ENCODE measurements around the gene SP4. TPM values are rescaled to one million over a fixed set of nuclear protein-coding genes. Genes with fewer than 3 reads are reported as not detected.

Gene SP4
- total RNA-seq, 1 donor from 2014 or later = 5.9 TPM

DNA sequence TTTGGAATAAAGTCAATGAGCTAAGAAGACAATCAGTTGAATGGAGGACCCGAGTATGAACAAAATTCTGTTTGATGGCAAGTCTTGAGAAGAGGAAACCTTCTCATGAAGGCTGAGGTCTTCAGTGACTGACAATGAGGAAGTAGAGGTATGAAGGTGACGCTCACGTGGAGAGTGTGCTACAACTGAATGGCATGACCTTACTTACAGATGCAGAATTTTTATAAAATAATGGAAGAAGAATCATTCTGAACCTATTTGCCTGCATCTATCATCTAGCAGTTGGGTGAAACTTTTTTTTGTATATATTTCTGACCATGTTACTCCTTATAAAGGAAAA lies 19.4 kb upstream of the SP4 start:
- DNase-seq = no peak
- TF ChIP-seq, protein P1, sequence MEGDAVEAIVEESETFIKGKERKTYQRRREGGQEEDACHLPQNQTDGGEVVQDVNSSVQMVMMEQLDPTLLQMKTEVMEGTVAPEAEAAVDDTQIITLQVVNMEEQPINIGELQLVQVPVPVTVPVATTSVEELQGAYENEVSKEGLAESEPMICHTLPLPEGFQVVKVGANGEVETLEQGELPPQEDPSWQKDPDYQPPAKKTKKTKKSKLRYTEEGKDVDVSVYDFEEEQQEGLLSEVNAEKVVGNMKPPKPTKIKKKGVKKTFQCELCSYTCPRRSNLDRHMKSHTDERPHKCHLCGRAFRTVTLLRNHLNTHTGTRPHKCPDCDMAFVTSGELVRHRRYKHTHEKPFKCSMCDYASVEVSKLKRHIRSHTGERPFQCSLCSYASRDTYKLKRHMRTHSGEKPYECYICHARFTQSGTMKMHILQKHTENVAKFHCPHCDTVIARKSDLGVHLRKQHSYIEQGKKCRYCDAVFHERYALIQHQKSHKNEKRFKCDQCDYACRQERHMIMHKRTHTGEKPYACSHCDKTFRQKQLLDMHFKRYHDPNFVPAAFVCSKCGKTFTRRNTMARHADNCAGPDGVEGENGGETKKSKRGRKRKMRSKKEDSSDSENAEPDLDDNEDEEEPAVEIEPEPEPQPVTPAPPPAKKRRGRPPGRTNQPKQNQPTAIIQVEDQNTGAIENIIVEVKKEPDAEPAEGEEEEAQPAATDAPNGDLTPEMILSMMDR (IDR thresholded peaks at IDR 0.05; ENCODE audit: borderline replicate concordance) = no peak
- Histone ChIP-seq H3K27me3 (ENCODE audit: low read depth) (peaks cover 14% of the 10 kb centered on the region), H3K36me3 (no peaks in the 10 kb centered on the region), H3K4me3 (no peak overlapping the region), H3K9me3 (replicated peaks) (no peaks in the 10 kb centered on the region), H3K4me1 (peaks cover 11% of the 10 kb centered on the region), H3K27ac (replicated peaks) (no peak overlapping the region)
- intact Hi-C loops (cut with micrococcal nuclease) = no loop called here

DNA sequence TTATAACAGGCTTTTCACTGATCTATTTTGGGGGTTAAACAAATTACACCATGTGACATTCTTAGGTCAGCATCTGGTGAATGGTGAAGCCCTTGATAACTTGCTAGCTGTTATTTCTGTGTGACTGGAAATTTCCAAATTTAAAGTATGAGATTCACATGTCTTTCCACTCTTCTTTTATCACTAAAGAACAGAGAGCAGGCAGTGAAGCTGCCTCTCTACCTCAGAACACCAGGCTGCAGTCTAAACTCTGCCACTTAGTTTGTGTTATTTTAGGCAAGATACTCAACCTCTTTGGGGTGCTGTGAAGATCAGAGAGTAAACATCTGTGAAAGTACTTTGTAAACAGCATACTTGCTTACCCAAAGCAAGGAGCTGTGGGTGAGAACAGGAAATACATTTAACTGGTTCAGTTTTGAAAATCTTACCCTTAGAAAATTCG lies 15.5 kb upstream of the SP4 start:
- no peaks in the 10 kb centered on the region for H3K36me3 ChIP-seq
- DNase-seq = no peak
- no peak overlapping the region for H3K4me3 ChIP-seq
- H3K9me3 ChIP-seq (replicated peaks) = no peaks in the 10 kb centered on the region
- peaks cover 14% of the 10 kb centered on the region for H3K27me3 ChIP-seq (ENCODE audit: low read depth)
- peaks cover 14% of the 10 kb centered on the region for H3K4me1 ChIP-seq
- no peak overlapping the region for H3K27ac ChIP-seq (replicated peaks)
- TF ChIP-seq, protein P1 (IDR thresholded peaks at IDR 0.05; ENCODE audit: borderline replicate concordance) = no peak
- intact Hi-C loops (cut with micrococcal nuclease) = no loop called here

DNA sequence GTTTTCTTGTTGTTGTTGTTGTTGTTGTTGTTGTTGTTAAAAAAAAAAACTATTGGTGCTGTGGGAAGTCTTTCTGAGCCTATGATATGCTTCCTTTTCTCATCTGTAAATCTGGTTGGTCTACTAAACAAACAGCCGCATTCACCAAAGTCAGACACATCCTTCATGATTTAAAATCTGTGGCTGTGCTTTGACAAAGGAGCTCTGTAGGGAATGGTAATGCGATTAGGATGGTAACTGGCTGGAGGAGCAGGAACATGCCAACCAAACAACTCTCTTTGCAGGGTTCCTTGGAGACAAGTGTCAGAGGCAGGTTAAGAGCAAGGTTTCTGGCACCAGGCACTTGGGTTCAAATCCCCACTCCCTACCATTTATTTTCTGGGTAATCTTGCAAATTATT lies 14.9 kb upstream of the SP4 start:
- no peak overlapping the region for H3K4me3 ChIP-seq
- H3K9me3 ChIP-seq (replicated peaks) = no peaks in the 10 kb centered on the region
- DNase-seq = no peak
- intact Hi-C loops (cut with micrococcal nuclease) = no loop called here
- H3K36me3 ChIP-seq = no peaks in the 10 kb centered on the region
- peaks cover 14% of the 10 kb centered on the region for H3K4me1 ChIP-seq
- H3K27ac ChIP-seq (replicated peaks) = no peak overlapping the region
- TF ChIP-seq, protein P1 (IDR thresholded peaks at IDR 0.05; ENCODE audit: borderline replicate concordance) = no peak
- peaks cover 14% of the 10 kb centered on the region for H3K27me3 ChIP-seq (ENCODE audit: low read depth)

DNA sequence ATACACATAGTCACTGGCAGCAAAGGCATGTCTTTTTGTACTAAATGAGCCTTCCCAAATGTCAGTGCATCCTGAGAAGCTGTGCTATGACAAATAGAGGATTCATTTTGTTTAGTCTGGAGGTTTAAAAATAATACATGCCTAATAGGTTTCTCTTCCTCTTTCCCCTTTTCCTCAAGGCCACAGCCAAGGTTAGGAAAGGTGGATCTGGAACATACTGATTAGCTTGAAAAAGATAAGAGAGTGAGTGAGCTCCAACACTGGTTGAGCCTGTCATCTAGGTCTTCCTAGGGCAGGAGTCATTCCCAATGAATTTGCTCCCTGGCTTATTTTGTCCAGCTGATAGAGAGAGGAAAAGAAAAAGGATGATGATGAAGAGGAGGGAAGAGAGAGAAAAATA lies 14.4 kb upstream of the SP4 start:
- no peaks in the 10 kb centered on the region for H3K36me3 ChIP-seq
- peaks cover 14% of the 10 kb centered on the region for H3K4me1 ChIP-seq
- no peak for DNase-seq
- no peak overlapping the region for H3K27ac ChIP-seq (replicated peaks)
- TF ChIP-seq, protein P1 (IDR thresholded peaks at IDR 0.05; ENCODE audit: borderline replicate concordance) = no peak
- H3K27me3 ChIP-seq (ENCODE audit: low read depth) = peaks cover 14% of the 10 kb centered on the region
- no peaks in the 10 kb centered on the region for H3K9me3 ChIP-seq (replicated peaks)
- intact Hi-C loops (cut with micrococcal nuclease) = no loop called here
- H3K4me3 ChIP-seq = no peak overlapping the region

DNA sequence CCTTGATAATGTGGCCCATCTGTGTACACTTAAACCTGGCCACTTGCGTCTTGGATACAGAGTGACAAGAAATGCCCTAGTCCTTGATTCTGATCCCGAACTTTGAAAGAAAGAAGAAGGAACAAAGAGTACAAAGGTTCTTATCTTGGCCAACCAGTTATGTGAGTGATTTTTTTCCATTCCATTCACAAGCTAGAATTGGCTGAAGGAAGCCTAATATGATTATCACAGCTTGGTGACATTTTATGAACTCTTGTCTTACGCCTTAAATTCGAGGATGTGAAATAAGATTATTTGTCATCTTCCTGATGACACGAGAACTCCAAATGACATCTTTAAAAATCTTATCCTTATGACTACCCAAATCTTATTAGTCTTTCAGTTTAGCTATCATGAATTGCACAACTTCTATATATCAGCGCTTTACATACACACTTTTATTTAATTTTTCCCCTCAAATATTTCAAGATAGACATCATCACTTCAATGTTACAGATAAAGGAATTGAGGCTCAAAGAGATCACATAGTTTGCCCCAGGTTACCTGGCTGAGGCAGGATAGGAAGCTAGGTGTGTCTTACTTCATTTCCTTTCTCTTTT lies 13.0 kb upstream of the SP4 start:
- intact Hi-C loops (cut with micrococcal nuclease) = no loop called here
- TF ChIP-seq, protein P1 (IDR thresholded peaks at IDR 0.05; ENCODE audit: borderline replicate concordance) = no peak
- no peaks in the 10 kb centered on the region for H3K9me3 ChIP-seq (replicated peaks)
- H3K27ac ChIP-seq (replicated peaks) = no peak overlapping the region
- DNase-seq = no peak
- peaks cover 4% of the 10 kb centered on the region for H3K27me3 ChIP-seq (ENCODE audit: low read depth)
- H3K36me3 ChIP-seq = no peaks in the 10 kb centered on the region
- H3K4me1 ChIP-seq = peaks cover 14% of the 10 kb centered on the region
- no peak overlapping the region for H3K4me3 ChIP-seq
